ENCODE data around the gene TSPAN9.

GRCh38 chr12:3215410-3215975 lies 138.3 kb downstream of the TSPAN9 start:
- TF ChIP-seq CTCF (IDR thresholded peaks at IDR 0.05; ENCODE audit: insufficient read depth, low read length, poor library complexity, severe bottlenecking), result no peak
- TF ChIP-seq EZH2phosphoT487 (conservative IDR thresholded peaks at IDR 0.05; ENCODE audit: low read length), result no peak

All from SU-DHL-6 (cell line).